GM12874 (cell line): ENCODE results near the gene SERPINB1.

Source experiments
- TF ChIP-seq, protein P1 (sequence below): IDR thresholded peaks from 2 replicates; pipeline ENCODE4 v1.5.1; 2011; ENCODE audit warnings: low read depth, mild to moderate bottlenecking, control low read depth, low read length, moderate library complexity; ENCODE audit not compliant: insufficient read depth

The SERPINB1 gene

DNA sequence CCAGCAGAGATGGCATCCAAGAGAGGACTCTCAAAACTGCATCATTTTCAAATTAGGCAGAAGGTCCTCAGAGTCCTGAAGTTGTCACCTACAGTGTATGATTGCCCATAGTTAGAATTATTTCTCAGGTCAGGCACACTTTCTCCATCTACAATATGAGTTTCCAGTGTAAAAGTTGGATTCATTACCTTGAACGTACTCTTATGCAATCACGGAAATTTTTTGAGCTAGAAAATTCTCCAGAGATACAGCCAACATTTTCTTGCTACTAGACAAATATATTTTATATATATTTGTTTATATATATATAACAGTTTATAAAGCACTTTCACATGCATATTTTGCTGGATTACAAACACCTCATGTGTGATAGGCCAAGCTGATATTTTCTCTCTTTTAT, 29.4 kb upstream of the SERPINB1 start:
- TF ChIP-seq, protein P1, sequence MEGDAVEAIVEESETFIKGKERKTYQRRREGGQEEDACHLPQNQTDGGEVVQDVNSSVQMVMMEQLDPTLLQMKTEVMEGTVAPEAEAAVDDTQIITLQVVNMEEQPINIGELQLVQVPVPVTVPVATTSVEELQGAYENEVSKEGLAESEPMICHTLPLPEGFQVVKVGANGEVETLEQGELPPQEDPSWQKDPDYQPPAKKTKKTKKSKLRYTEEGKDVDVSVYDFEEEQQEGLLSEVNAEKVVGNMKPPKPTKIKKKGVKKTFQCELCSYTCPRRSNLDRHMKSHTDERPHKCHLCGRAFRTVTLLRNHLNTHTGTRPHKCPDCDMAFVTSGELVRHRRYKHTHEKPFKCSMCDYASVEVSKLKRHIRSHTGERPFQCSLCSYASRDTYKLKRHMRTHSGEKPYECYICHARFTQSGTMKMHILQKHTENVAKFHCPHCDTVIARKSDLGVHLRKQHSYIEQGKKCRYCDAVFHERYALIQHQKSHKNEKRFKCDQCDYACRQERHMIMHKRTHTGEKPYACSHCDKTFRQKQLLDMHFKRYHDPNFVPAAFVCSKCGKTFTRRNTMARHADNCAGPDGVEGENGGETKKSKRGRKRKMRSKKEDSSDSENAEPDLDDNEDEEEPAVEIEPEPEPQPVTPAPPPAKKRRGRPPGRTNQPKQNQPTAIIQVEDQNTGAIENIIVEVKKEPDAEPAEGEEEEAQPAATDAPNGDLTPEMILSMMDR, result no peak

DNA sequence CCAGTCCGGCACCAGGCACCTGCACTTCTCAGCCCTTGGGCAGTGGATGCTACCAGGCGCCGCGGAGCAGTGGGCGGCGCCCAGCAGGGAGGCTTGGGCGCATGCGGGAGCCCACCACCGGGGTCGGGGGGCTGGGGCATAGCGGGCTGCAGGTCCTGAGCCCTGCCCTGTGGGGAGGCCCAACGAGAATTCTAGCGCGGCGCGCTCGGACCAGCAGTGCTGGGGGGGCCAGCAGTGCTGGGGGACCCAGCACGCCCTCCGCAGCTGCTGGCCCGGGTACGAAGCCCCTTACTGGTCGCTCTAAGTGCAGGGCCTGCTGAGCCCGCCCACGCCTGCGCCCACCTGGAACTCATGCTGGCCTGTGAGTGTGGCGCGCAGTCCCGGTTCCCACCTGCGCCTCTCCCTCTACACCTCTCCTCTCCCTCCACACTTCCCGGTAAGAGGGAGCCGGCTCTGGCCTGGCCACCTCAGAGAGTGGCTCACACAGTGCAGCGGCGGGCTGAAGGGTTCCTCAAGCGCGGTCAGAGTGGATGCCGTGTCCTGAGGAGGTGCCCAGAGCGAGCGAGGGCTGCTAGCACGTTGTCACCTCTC, 28.5 kb upstream of the SERPINB1 start:
- TF ChIP-seq, protein P1, result no peak

DNA sequence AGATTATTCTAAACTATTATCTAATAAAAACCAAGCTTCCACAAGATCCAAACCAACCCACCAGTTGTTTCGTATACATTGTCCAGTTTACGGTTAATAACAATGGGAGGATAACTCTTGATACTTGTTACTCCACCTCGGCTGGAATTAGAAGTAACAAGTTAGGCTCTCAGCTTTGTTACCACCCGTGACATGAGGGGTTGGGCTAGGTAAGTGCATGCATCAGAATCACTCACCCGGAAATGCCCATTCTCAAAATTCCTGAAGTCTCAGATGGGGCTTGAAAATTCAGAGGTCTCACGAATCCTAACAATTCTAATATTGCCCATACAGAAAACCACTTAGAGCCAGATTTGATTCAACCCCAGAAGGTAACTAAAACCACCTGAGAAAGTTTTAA, 27.0 kb upstream of the SERPINB1 start:
- TF ChIP-seq, protein P1, result no peak

DNA sequence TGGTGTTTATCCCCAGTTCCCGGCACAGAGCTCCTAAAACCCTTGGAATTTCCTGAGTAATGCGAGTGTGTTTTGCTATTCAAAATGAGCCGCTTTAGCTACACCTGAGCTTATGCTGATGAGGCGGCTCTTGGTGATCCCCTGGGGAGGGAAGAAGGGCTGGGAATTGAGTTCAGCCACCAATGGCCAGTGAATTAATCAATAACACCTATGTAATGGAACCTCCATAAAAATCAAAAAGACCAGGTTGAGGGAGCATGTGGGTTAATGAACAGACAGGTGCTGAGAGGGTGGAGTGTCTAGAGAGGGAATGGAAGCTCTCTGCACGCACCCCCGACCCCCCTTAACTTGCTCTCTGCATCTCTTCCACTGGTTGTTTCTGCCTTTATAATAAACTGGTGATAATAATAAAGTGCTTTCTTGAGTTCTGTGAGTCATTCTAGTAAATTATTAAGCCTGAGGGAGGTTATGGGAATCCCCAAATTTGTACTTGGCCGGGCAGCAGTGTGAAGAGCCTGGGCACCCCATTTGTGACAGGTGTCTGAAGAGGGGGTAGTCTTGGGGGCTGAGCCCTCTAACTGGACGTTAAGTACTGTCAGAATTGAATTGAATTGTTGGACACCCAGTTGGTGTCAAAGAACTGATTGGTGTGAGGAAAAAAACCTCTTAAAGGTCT, 24.6 kb upstream of the SERPINB1 start:
- TF ChIP-seq, protein P1, result no peak

DNA sequence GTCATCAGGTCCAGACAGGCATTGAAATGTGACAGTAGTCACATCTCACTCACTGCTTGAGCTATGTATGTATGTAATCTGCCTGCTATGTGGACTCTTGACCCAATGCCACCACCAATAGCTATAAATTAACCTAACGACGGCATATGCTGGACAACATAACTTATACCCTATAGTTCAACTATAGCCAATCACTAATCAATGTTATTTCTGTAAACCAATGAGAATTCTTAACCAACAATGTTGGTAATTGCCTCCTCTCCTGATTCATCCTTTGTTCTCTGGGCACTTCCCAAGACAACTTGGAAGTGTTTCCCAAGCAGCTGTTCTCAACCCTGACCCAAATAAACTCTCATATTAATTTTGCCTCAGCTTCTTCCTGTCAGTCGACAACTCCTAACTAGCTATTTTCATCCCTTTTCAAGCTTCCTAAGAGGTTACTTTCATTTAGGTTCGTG, 24.1 kb upstream of the SERPINB1 start:
- TF ChIP-seq, protein P1, result no peak

DNA sequence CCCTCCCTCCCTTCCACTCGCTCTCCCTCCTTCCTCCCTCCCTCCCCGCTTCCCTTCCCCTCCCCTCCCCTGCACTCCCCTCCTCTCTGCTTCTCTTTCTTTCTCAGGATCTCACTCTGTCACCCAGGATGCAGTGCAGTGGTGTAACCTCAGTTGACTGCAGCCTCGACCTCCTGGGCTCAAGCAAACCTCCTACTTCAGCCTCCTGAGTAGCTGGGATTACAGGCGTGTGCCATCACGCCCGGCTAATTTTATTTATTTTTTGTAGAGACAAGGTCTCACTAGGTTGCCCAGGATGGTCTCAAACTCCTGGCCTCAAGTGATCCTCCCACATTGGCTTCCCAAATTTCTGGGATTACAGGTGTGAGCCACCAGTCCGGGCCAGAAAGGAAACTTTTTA, 23.6 kb upstream of the SERPINB1 start:
- TF ChIP-seq, protein P1, result no peak

DNA sequence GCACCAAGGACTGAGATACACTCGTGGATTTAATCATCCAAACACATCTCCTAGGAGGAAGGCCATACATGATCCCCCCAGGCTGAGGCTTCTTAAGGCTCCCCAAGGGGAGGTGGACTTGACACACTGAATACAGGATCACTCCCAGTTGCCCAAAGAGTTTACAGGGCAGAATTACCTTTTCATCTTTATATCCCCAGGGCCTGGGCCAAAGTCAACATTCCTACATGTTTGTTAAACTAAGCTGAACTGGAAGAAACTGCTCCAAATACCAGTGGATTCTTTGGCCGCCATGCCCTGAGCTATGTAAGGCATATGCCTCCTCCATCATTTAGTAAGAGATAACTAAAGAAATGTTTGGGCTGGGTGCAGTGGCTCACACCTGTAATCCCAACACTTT, 22.2 kb upstream of the SERPINB1 start:
- TF ChIP-seq, protein P1, result no peak
